HG03025 (cell line): ENCODE measurements around the gene ABLIM2.
"Not testable (repeated sequence)": the region's sequence is repeated elsewhere in the genome, so short reads cannot be mapped to it uniquely, and the experiment has no call there.

Experiments
- ATAC-seq: cut with Tn5 transposase; IDR thresholded peaks from one replicate; pipeline ENCODE4 v1.9.1; 2021; ENCODE audit warnings: mild to moderate bottlenecking, moderate library complexity; ENCODE audit not compliant: unreplicated experiment, low FRiP score

ABLIM2 gene

GRCh38 chr4:7929118-7929951 lies 229.3 kb downstream of the ABLIM2 start:
- no peak for ATAC-seq

GRCh38 chr4:7928711-7929110 lies 229.9 kb downstream of the ABLIM2 start:
- ATAC-seq: no peak

GRCh38 chr4:7926822-7927221 lies 231.8 kb downstream of the ABLIM2 start:
- ATAC-seq: no peak

GRCh38 chr4:7924570-7924969 lies 234.0 kb downstream of the ABLIM2 start:
- no peak for ATAC-seq

GRCh38 chr4:7924163-7924562 lies 234.4 kb downstream of the ABLIM2 start:
- ATAC-seq: no peak

- ATAC-seq: no peak
Observed at GRCh38 chr4:7922466-7922865, 236.1 kb downstream of the ABLIM2 start.

- no peak for ATAC-seq
Observed at GRCh38 chr4:7918981-7919380, 239.6 kb downstream of the ABLIM2 start.

GRCh38 chr4:7918187-7918586 lies 240.4 kb downstream of the ABLIM2 start:
- not testable (repeated sequence) for ATAC-seq

GRCh38 chr4:7917669-7918068 lies 240.9 kb downstream of the ABLIM2 start:
- no peak for ATAC-seq

- no peak for ATAC-seq
Observed at GRCh38 chr4:7915875-7916242, 242.8 kb downstream of the ABLIM2 start.
